Body of pancreas (tissue), 4 donors: ENCODE results near the gene CNTNAP2.

Experiments used
- CTCF ChIP-seq, 7 experiments: fragments of 450-650 bp in 4 of 7; fragments of 200-600 bp in 3 of 7; sonication (generic) in 3 of 7; IDR thresholded peaks; one replicate each; pipeline ENCODE4 v1.5.1; 2016 to 2019; ENCODE audit warnings: antibody characterized with exemption in 7 of 7
- POLR2A ChIP-seq, 3 donors: fragments of 450-650 bp; IDR thresholded peaks; one replicate each; pipeline ENCODE4 v1.6.1; 2016; ENCODE audit warnings: antibody characterized with exemption in 3 of 3, mild to moderate bottlenecking in 2 of 3

GRCh38 chr7:148403466-148403993, 2286.9 kb downstream of the CNTNAP2 start:
- no peak for TF ChIP-seq CTCF (IDR thresholded peaks at IDR 0.05)
- TF ChIP-seq POLR2A (IDR thresholded peaks at IDR 0.05) = no peak
